GM21381 (cell line): ENCODE data around the gene FHIT.

Source experiments
- ATAC-seq: cut with Tn5 transposase; IDR thresholded peaks from one replicate; pipeline ENCODE4 v1.9.1; 2021; ENCODE audit warnings: mild to moderate bottlenecking, moderate library complexity; ENCODE audit not compliant: unreplicated experiment

The FHIT gene

GRCh38 chr3:60384341-60384740 lies 866.9 kb downstream of the FHIT start:
- ATAC-seq: no peak

GRCh38 chr3:60383345-60383744 lies 867.9 kb downstream of the FHIT start:
- ATAC-seq: no peak

GRCh38 chr3:60366486-60366885 lies 884.8 kb downstream of the FHIT start:
- ATAC-seq: no peak

- no peak for ATAC-seq
These were observed 885.9 kb downstream of the FHIT start for GRCh38 chr3:60365360-60365759.

GRCh38 chr3:60364475-60364874 lies 886.8 kb downstream of the FHIT start:
- no peak for ATAC-seq

GRCh38 chr3:60363817-60364216 lies 887.4 kb downstream of the FHIT start:
- no peak for ATAC-seq

- ATAC-seq: no peak
These were observed 895.4 kb downstream of the FHIT start for GRCh38 chr3:60355825-60356224.

- ATAC-seq: no peak
These were observed 899.8 kb downstream of the FHIT start for GRCh38 chr3:60351481-60351880.

GRCh38 chr3:60344340-60344739 lies 906.9 kb downstream of the FHIT start:
- ATAC-seq: no peak

- no peak for ATAC-seq
These were observed 907.4 kb downstream of the FHIT start for GRCh38 chr3:60343831-60344230.

GRCh38 chr3:60339304-60339703 lies 911.9 kb downstream of the FHIT start:
- ATAC-seq: no peak

GRCh38 chr3:60337421-60337820 lies 913.8 kb downstream of the FHIT start:
- ATAC-seq: no peak

- ATAC-seq: no peak
These were observed 915.2 kb downstream of the FHIT start for GRCh38 chr3:60336061-60336460.

GRCh38 chr3:60333710-60334109 lies 917.5 kb downstream of the FHIT start:
- ATAC-seq: no peak

- no peak for ATAC-seq
These were observed 921.1 kb downstream of the FHIT start for GRCh38 chr3:60330107-60330506.

- ATAC-seq: no peak
These were observed 925.6 kb downstream of the FHIT start for GRCh38 chr3:60325610-60326170.

- ATAC-seq: no peak
These were observed 927.6 kb downstream of the FHIT start for GRCh38 chr3:60323651-60324050.

- no peak for ATAC-seq
These were observed 928.1 kb downstream of the FHIT start for GRCh38 chr3:60323180-60323579.

GRCh38 chr3:60322298-60322856 lies 928.9 kb downstream of the FHIT start:
- no peak for ATAC-seq

- no peak for ATAC-seq
These were observed 931.9 kb downstream of the FHIT start for GRCh38 chr3:60319179-60319858.

- no peak for ATAC-seq
These were observed 935.0 kb downstream of the FHIT start for GRCh38 chr3:60316121-60316797.

- no peak for ATAC-seq
These were observed 937.2 kb downstream of the FHIT start for GRCh38 chr3:60313951-60314461.
